Coronary artery (tissue), 2 donors: ENCODE measurements around the gene GPR83.

Experiments used
- DNase-seq: peaks from one replicate; pipeline ENCODE4 v3.0.0-alpha.2; 2017; ENCODE audit warnings: low spot score
- H3K27ac ChIP-seq, 2 donors: fragments of 200-600 bp; sonication (generic); one replicate each; pipeline ENCODE4 v1.5.1; 2016 to 2019
- H3K4me3 ChIP-seq: fragments of 200-600 bp; sonication (generic); 2 replicates; pipeline ENCODE4 v1.5.1; 2016; ENCODE audit warnings: mild to moderate bottlenecking, moderate library complexity
- TF ChIP-seq, protein P1 (sequence below): fragments of 200-600 bp; sonication (generic); IDR thresholded peaks from one replicate; pipeline ENCODE4 v1.5.1; 2019; ENCODE audit warnings: antibody characterized with exemption

GPR83 gene

DNA sequence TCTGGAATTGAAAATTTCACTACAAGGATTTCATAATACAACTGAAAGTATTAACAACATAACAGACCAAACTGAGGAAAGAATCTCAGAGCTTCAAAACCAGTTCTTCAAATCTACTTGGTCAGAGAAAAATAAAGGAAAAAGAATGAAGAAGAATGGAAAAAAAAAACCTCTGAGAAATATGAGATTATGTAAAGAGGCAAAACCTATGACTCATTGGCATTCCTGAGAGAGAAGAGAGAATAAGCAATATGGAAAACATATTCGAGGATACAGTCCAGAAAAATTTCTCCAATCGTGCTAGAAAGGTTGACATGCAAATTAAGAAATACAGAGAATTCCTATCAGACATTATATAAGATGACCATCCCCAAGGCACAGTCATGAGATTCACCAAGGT, 23.4 kb upstream of the GPR83 start:
- Histone ChIP-seq H3K4me3 (no peak overlapping the region), H3K27ac (no peak overlapping the region)
- TF ChIP-seq, protein P1, sequence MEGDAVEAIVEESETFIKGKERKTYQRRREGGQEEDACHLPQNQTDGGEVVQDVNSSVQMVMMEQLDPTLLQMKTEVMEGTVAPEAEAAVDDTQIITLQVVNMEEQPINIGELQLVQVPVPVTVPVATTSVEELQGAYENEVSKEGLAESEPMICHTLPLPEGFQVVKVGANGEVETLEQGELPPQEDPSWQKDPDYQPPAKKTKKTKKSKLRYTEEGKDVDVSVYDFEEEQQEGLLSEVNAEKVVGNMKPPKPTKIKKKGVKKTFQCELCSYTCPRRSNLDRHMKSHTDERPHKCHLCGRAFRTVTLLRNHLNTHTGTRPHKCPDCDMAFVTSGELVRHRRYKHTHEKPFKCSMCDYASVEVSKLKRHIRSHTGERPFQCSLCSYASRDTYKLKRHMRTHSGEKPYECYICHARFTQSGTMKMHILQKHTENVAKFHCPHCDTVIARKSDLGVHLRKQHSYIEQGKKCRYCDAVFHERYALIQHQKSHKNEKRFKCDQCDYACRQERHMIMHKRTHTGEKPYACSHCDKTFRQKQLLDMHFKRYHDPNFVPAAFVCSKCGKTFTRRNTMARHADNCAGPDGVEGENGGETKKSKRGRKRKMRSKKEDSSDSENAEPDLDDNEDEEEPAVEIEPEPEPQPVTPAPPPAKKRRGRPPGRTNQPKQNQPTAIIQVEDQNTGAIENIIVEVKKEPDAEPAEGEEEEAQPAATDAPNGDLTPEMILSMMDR, result no peak
- DNase-seq, result no peak

DNA sequence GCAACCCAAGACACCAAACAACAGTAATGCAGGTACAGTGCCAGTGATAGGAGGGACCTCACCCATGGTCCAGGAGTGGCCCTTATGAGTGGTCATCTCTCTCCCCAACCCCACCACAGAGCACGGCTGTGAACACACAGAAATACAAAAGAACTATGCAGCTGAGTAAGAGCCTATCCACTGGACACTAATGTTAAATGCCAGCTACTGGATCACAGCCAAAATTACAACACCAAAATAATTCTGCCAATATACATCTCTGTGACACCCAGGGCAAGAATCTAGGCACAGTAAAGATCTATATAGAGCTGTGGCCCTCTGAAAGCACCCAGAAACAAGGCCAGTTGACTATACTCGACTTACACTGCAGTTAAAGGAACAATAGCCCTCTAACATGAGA, 22.8 kb upstream of the GPR83 start:
- Histone ChIP-seq H3K4me3 (no peak overlapping the region), H3K27ac (no peak overlapping the region)
- DNase-seq, result no peak
- TF ChIP-seq, protein P1, result no peak

- TF ChIP-seq, protein P1, result no peak
- Histone ChIP-seq H3K27ac (no peak overlapping the region), H3K4me3 (no peak overlapping the region)
- no peak for DNase-seq
Observed at GRCh38 chr11:94423507-94423906, 22.3 kb upstream of the GPR83 start.

GRCh38 chr11:94418123-94418765, 17.0 kb upstream of the GPR83 start:
- Histone ChIP-seq H3K27ac (no peak overlapping the region), H3K4me3 (no peak overlapping the region)
- TF ChIP-seq, protein P1, result no peak
- DNase-seq, result no peak

DNA sequence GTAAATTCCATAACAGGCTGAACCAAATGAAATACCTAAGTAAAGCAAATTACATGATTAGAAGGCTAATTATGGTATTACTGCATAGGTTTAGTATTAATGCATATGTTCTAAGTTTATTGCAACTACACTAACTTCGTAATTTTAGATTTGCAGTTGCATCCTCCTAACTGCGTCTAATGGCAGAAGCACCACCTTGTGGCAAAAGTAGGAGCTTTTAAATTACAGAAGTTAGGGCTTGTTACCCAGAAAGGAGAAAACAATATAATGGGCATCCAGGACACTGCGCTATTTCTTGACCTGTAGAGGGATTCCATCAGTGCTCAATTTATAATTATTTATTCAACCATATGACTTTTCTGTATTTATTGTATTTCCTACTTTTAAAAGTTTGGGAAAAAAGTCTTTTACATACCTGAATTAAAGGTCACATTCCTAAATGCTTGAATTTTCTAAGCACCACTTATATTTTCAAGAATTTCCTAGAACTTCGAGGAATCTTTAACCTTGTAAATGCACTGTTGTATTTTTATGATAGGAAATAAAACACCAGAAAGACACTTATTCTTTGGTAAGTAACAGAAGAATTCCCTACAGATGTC, 16.3 kb upstream of the GPR83 start:
- TF ChIP-seq, protein P1, result peak; percentile 26
- Histone ChIP-seq H3K27ac (no peak overlapping the region), H3K4me3 (no peak overlapping the region)
- no peak for DNase-seq

GRCh38 chr11:94405062-94405833, 4.0 kb upstream of the GPR83 start:
- no peak overlapping the region for H3K4me3 ChIP-seq
- DNase-seq, result no peak
- TF ChIP-seq, protein P1, result no peak
- H3K27ac ChIP-seq, result no peak overlapping the region
